ENCODE measurements around the gene BMP8A. TPM values are rescaled to one million over a fixed set of nuclear protein-coding genes. Genes with fewer than 3 reads are reported as not detected.

The BMP8A gene
- total RNA-seq, 1 donor from 2014 or later, result not detected

DNA sequence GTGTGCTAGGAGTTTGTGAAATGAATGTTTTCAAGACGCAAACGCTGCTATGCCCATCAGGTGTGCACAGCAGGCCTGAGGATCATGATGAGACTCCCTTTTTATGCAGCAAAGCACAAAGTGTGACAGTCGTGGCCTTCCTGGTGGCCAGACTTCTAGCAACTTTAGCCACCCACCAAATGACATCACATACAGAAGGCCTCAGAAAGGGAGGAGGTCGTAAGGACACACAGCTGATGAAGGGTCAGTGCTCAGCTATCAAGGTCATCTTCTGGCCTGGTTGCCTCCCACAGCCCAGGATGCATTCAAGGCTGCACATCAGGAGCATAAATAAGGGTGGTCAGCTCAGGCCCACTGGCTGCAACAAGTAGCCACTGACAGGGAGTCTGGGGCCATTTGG is 36.6 kb downstream of the BMP8A start:
- no peaks in the 10 kb centered on the region for H3K27me3 ChIP-seq (ENCODE audit: control insufficient read depth, insufficient read depth, low read length)
- H3K36me3 ChIP-seq (ENCODE audit: control insufficient read depth, insufficient read depth, low read length), result peaks cover 14% of the 10 kb centered on the region
- no peak for TF ChIP-seq CTCF (IDR thresholded peaks at IDR 0.05; ENCODE audit: insufficient read depth, low read length, severe bottlenecking)
- H3K4me3 ChIP-seq (ENCODE audit: low read depth, low read length), result no peak overlapping the region
- peak; percentile 40 for FAIRE-seq
- DNase-seq (ENCODE audit: low read depth), result no peak

GRCh38 chr1:39529901-39530535 is 38.6 kb downstream of the BMP8A start:
- Histone ChIP-seq H3K27me3 (ENCODE audit: control insufficient read depth, insufficient read depth, low read length) (no peaks in the 10 kb centered on the region), H3K4me3 (ENCODE audit: low read depth, low read length) (no peak overlapping the region), H3K36me3 (ENCODE audit: control insufficient read depth, insufficient read depth, low read length) (peaks cover 14% of the 10 kb centered on the region)
- TF ChIP-seq CTCF (IDR thresholded peaks at IDR 0.05; ENCODE audit: insufficient read depth, low read length, severe bottlenecking), result no peak
- DNase-seq (ENCODE audit: low read depth) (no peak), FAIRE-seq (no peak)

DNA sequence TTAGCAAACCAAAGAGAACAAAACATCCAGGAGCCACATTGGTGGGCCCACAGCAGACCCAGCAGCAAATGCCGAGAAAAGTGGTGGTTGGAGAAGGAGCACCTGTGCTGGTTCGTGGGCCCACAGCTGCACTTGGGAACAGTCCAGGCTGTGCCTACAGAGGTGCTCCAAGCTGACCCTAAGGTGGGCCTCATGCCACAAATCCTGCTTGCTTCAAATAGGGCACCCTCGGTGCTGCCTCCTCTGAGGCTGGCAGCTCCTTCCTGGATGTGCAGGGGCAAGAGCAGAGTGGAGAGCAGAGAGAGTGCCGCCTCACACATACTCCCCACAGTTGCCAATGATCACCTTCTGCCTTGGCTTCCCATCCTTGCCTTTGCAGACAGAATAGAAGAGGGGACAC is 40.1 kb downstream of the BMP8A start:
- FAIRE-seq, result no peak
- Histone ChIP-seq H3K4me3 (ENCODE audit: low read depth, low read length) (no peak overlapping the region), H3K27me3 (ENCODE audit: control insufficient read depth, insufficient read depth, low read length) (no peaks in the 10 kb centered on the region), H3K36me3 (ENCODE audit: control insufficient read depth, insufficient read depth, low read length) (peaks cover 14% of the 10 kb centered on the region)
- no peak for DNase-seq (ENCODE audit: low read depth)
- TF ChIP-seq CTCF (IDR thresholded peaks at IDR 0.05; ENCODE audit: insufficient read depth, low read length, severe bottlenecking), result no peak

GRCh38 chr1:39533442-39533841 is 42.0 kb downstream of the BMP8A start:
- peaks cover 13% of the 10 kb centered on the region for H3K36me3 ChIP-seq (ENCODE audit: control insufficient read depth, insufficient read depth, low read length)
- no peak overlapping the region for H3K4me3 ChIP-seq (ENCODE audit: low read depth, low read length)
- FAIRE-seq (no peak), DNase-seq (ENCODE audit: low read depth) (no peak)
- H3K27me3 ChIP-seq (ENCODE audit: control insufficient read depth, insufficient read depth, low read length), result no peaks in the 10 kb centered on the region
- no peak for TF ChIP-seq CTCF (IDR thresholded peaks at IDR 0.05; ENCODE audit: insufficient read depth, low read length, severe bottlenecking)

- FAIRE-seq (peak; percentile 94), DNase-seq (ENCODE audit: low read depth) (no peak)
- Histone ChIP-seq H3K4me3 (ENCODE audit: low read depth, low read length) (no peak overlapping the region), H3K27me3 (ENCODE audit: control insufficient read depth, insufficient read depth, low read length) (no peaks in the 10 kb centered on the region), H3K36me3 (ENCODE audit: control insufficient read depth, insufficient read depth, low read length) (peaks cover 6% of the 10 kb centered on the region)
- TF ChIP-seq CTCF (IDR thresholded peaks at IDR 0.05; ENCODE audit: insufficient read depth, low read length, severe bottlenecking), result no peak
Observed at GRCh38 chr1:39538531-39539251, 47.3 kb downstream of the BMP8A start.

All from bronchial epithelial cell (primary cell).